ENCODE measurements around the gene ITPK1. TPM values are rescaled to one million over a fixed set of nuclear protein-coding genes. Genes with fewer than 3 reads are reported as not detected.

Gene ITPK1
- total and polyA plus RNA-seq, 2 donors (not counting 3 experiments of a cell fraction or from before 2014, with no cell fraction given), result 39.6 to 51.8 TPM

DNA sequence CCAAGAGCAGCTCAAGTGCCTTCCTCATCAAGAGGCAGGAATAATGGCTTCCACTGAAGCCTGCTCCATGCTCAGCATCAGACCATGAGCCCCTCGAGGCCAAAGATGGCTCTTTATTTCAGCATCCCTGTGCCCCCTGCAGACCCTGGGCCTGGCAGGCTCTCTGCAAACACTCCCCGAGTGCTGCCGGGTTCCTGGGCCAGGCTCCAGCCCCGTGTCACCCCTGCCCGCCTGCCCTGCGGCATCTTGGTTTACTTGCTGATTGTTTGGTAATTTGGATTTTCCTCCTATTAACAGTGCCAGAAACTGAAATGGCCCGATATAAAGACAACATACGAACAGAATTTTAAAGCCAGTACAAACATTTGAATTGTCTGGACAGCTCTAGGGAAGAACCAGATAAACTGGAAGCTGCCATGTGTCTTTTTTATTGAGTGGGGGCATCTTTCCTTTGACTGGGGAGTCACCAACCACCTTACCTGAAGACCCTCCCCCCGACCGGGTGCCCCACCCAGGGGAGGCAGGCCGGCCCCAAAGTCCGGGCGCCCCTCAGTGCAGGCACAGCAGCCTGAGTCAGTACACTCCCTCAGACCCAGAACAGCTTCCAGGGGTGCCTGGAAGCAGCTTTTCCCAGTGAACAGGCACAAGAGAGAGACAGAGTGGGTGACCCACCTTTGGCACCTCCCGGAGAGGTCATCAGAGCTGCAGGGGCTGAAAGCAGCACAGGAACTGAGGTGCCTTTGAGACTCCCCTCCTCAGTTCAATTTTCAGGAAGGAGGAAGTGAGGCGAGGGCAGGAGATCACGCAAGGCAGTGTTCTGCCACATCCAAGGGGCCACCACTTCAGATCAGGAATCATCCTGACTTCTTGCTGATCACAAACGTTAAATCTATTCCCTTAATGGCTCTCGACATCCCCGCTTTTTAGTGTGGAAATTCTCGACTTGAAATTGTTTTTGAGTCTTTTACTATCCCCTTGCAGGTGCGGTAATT, 30.6 kb downstream of the ITPK1 start:
- TF ChIP-seq JUN (IDR thresholded peaks at IDR 0.05; ENCODE audit: borderline replicate concordance, insufficient read depth, insufficient read length, low read depth) (no peak), MYC (IDR thresholded peaks at IDR 0.05; ENCODE audit: low read depth, low read length) (no peak), FOS (IDR thresholded peaks at IDR 0.05; ENCODE audit: borderline replicate concordance, insufficient read depth, low read length) (no peak), GATA2 (IDR thresholded peaks at IDR 0.05; ENCODE audit: insufficient read depth, insufficient read length, low read depth, low read length) (no peak), EZH2 (IDR thresholded peaks at IDR 0.05; ENCODE audit: borderline replicate concordance, low read depth, low read length, severe bottlenecking) (no peak), POLR2A (IDR thresholded peaks at IDR 0.05; ENCODE audit: low read depth, low read length) (no peak), POLR2AphosphoS5 (IDR thresholded peaks at IDR 0.05; ENCODE audit: insufficient read depth, low read depth, low read length) (no peak)
- TF ChIP-seq, protein P1, sequence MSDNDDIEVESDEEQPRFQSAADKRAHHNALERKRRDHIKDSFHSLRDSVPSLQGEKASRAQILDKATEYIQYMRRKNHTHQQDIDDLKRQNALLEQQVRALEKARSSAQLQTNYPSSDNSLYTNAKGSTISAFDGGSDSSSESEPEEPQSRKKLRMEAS (IDR thresholded peaks at IDR 0.05; ENCODE audit: insufficient read depth, insufficient read length), result no peak
- TF ChIP-seq, protein P2, sequence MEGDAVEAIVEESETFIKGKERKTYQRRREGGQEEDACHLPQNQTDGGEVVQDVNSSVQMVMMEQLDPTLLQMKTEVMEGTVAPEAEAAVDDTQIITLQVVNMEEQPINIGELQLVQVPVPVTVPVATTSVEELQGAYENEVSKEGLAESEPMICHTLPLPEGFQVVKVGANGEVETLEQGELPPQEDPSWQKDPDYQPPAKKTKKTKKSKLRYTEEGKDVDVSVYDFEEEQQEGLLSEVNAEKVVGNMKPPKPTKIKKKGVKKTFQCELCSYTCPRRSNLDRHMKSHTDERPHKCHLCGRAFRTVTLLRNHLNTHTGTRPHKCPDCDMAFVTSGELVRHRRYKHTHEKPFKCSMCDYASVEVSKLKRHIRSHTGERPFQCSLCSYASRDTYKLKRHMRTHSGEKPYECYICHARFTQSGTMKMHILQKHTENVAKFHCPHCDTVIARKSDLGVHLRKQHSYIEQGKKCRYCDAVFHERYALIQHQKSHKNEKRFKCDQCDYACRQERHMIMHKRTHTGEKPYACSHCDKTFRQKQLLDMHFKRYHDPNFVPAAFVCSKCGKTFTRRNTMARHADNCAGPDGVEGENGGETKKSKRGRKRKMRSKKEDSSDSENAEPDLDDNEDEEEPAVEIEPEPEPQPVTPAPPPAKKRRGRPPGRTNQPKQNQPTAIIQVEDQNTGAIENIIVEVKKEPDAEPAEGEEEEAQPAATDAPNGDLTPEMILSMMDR (IDR thresholded peaks at IDR 0.05; ENCODE audit: extremely low read depth in 1 of 2, insufficient read depth in 1 of 2, low read depth in 1 of 2, low read length in 2 of 2), result no peak
- POLR2A ChIA-PET, result no interaction called here
- dilution Hi-C loops (cut with MboI; ENCODE audit: extremely low pct_ligation_motif_present, low sequenced_read_pairs), result no loop called here

More for the DNA sequence above, 30.6 kb downstream of the ITPK1 start:
- Histone ChIP-seq H3K27me3 (ENCODE audit: control insufficient read depth in 2 of 2, insufficient read depth in 2 of 2, low read length in 2 of 2) (no peaks in the 10 kb centered on the region), H3K9me1 (replicated peaks; ENCODE audit: control insufficient read depth, extremely low read depth, insufficient read depth, low read length) (no peaks in the 10 kb centered on the region), H4K20me1 (replicated peaks; ENCODE audit: control insufficient read depth, extremely low read depth, insufficient read depth, low read length) (no peaks in the 10 kb centered on the region), H3K9me3 (replicated peaks; ENCODE audit: control insufficient read depth, insufficient read depth, low read length) (no peaks in the 10 kb centered on the region), H3K36me3 (ENCODE audit: control insufficient read depth in 2 of 2, extremely low read depth in 1 of 2, insufficient read depth in 2 of 2, low read length in 2 of 2) (no peaks in the 10 kb centered on the region), H3K4me2 (ENCODE audit: insufficient read depth, low read length) (no peak overlapping the region), H3K4me3 (replicated peaks in 1 of 3; ENCODE audit: insufficient read depth in 1 of 3, low read depth in 1 of 3, low read length in 3 of 3) (no peak overlapping the region), H3K27ac (ENCODE audit: insufficient read depth, low read depth, low read length) (no peak overlapping the region), H3K4me1 (ENCODE audit: control insufficient read depth, extremely low read depth, insufficient read depth, low read length) (no peaks in the 10 kb centered on the region), H3K9ac (replicated peaks; ENCODE audit: extremely low read depth, insufficient read depth, low read length) (no peak overlapping the region), H3K79me2 (ENCODE audit: control insufficient read depth, insufficient read depth, low read length) (no peaks in the 10 kb centered on the region), H2AFZ (ENCODE audit: low read depth, low read length) (no peak overlapping the region)
- CTCF ChIA-PET, result interaction anchor here (0.8 to 1.1 kb wide), 2 partner anchors 28 to 51 kb away, joined by 3 to 5 read pairs; no protein-coding TSS in a partner anchor
- BruUV-seq (replicated peaks), result no TSS peak
- DNase-seq (ENCODE audit: low read depth, low spot score) (no peak), FAIRE-seq (no peak)
- intact Hi-C loops (cut with micrococcal nuclease), result no loop called here
